Measurements from ENCODE around the gene PROCA1.
"Not testable (repeated sequence)": the region's sequence is repeated elsewhere in the genome, so short reads cannot be mapped to it uniquely, and the experiment has no call there.

PROCA1 gene

GRCh38 chr17:28744104-28744971 is 32.6 kb upstream of the PROCA1 start:
- DNase-seq = peak; percentile 31 to 56 (median 43)

- DNase-seq = peak; percentile 53 to 66 (median 60)
Observed at GRCh38 chr17:28743243-28744103, 31.8 kb upstream of the PROCA1 start, which contains the start of gene TRAF4. TSS of gene TRAF4 (plus strand) at chr17:28744011. CDS start at chr17:28744113, 102 bp downstream.

DNA sequence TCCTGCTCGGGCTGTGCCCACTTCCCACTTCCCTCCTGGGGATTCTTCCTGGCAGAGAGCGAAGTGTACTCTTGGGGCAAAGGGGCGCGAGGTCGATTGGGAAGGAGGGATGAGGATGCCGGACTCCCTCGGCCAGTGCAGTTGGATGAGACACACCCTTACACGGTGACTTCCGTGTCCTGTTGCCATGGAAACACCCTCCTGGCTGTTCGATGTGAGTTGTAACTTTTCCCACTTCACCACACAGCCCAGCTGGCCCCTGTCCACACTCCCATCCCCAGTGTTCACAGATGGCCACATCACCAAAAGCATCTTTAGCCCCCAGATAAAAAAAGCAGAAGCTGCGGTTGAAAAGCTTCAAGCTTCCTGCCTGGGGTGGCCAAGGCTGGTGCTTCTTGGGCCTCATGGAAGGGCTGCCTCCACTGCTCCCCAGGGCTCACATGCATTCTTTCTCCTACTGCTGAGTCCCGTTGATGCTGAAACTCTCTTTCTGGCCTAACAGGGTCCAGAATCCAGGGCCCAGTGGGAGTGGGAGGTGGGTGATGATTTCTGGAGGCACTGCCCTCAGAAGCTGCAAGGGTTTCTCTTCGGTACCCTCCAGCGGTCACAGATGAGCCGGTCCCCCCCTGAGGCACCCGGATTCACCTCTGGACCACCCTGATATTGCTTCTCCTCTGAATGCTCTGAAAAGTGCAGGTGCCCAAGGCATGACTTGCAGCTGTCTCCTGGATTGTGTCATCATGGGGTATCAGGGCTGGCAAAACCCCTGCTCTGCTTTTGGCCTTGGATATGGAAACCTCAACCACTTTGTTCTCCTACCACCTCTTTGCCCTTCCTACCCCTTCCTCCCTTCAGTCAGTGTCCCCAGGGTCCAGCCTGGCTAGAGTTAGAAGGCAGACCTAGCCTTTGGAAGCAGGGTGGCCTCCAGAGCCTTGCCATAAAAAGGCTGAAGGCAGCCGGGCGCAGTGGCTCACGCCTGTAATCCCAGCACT is 30.0 kb upstream of the PROCA1 start:
- DNase-seq = no peak

- no peak for DNase-seq
Observed at GRCh38 chr17:28740406-28741357, 29.0 kb upstream of the PROCA1 start.

DNA sequence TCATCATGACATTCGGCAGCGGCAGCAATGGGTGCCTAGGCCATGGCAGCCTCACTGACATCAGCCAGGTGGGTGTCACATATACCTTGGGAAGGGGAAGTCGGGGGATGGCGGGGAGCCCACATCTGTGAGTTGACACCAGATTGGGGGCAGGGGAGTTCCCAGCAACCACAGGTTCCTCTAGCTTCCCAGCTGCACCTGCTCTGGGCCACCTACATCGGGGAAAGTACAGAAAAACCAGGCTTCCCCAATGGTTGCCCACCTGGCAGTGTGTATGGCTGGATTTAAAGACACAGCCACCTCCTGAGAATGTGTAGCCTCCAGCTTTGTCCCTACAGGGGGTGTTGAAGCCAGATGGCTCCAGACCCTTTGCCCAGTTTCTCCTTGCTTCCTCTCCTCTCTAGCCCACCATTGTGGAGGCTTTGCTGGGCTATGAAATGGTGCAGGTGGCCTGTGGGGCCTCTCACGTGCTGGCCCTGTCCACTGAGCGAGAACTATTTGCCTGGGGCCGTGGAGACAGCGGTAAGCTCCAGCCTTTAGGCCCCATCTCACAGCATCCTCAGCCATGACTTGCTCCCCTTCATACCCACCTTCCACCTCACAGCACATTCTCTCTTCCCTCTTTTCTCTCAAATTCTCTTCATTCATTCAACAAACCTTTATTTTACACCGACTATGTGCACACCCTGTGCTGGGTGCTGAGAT is 27.1 kb upstream of the PROCA1 start:
- DNase-seq = no peak

GRCh38 chr17:28737770-28738679 is 26.3 kb upstream of the PROCA1 start:
- DNase-seq = no peak

DNA sequence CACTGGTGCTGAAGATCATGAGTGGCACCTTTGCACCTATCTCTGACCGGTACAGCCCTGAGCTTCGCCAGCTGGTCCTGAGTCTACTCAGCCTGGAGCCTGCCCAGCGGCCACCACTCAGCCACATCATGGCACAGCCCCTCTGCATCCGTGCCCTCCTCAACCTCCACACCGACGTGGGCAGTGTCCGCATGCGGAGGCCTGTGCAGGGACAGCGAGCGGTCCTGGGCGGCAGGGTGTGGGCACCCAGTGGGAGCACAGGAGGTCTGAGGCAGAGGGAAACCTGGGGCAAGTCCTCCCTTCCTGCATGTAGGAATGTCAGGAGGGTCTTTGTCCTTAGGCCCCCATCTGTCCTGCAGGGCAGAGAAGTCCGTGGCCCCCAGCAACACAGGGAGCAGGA is 25.6 kb upstream of the PROCA1 start:
- no peak for DNase-seq

DNA sequence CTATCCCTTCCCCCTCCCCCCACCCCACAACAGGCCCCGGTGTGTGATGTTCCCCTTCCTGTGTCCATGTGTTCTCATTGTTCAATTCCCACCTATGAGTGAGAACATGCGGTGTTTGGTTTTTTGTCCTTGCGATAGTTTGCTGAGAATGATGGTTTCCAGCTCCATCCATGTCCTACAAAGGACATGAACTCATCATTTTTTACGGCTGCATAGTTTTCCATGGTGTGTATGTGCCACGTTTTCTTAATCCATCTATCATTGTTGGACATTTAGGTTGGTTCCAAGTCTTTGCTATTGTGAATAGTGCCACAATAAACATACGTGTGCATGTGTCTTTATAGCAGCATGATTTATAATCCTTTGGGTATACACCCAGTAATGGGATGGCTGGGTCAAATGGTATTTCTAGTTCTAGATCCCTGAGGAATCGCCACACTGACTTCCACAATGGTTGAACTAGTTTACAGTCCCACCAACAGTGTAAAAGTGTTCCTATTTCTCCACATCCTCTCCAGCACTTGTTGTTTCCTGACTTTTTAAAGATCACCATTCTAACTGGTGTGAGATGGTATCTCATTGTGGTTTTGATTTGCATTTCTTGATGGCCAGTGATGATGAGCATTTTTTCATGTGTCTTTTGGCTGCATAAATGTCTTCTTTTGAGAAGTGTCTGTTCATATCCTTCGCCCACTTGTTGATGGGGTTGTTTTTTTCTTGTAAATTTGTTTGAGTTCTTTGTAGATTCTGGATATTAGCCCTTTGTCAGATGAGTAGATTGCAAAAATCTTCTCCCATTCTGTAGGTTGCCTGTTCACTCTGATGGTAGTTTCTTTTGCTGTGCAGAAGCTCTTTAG is 24.5 kb upstream of the PROCA1 start:
- not testable (repeated sequence) for DNase-seq

DNA sequence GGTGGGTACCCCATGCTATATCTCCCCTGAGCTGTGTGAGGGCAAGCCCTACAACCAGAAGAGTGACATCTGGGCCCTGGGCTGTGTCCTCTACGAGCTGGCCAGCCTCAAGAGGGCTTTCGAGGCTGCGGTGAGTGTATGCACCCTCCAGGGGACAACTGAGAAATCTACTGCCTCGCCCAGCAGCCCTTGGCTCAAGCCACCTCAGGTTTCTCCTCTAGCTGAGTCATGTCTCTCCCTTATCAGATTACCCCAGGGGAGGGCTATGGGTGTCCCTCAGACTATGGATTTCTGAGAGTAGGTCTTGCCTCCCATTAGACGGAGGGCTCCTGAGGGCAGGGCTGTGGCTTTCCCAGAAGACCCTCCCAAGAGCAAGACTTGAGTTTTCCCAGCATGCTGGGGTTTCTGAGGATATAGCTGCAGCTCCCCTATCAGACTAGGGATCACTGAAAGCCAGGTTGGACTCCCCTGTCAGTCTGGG is 23.6 kb upstream of the PROCA1 start:
- no peak for DNase-seq

DNA sequence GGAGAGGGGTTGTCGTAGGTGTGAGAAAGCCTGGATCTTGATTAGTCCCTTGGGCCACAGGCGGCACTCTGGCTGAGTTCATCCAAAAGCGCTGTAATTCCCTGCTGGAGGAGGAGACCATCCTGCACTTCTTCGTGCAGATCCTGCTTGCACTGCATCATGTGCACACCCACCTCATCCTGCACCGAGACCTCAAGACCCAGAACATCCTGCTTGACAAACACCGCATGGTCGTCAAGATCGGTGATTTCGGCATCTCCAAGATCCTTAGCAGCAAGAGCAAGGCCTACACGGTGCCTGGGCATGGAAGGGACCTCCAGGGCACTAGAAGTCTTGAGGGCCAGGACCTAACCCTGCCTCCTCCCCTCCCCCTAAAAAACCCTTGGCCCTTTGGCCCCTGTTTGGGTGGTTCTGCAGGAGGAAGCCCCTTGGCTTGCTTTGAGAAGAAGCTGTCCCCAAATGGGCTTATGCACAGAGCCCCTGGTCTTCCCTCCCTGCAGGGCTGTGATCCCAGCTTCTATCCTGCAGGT is 23.1 kb upstream of the PROCA1 start:
- DNase-seq = no peak

DNA sequence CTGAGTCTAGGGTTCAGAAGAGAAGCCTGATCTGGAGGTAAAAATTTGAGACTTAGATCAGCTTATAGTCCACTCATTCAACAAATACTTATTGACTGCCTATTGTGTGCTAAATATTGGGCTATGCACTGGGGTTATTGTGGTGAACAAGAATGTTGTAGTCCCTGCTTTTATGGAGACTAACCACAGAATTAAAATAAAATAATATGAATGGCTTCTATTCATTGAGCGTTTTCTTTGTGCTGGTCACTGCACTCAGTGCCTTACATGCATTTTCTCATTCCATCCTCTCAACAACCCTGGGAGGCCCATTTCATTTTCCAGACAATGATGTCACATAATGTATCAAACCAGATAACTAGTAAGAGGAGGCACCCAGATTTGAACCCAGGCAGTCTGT is 21.7 kb upstream of the PROCA1 start:
- DNase-seq = no peak

DNA sequence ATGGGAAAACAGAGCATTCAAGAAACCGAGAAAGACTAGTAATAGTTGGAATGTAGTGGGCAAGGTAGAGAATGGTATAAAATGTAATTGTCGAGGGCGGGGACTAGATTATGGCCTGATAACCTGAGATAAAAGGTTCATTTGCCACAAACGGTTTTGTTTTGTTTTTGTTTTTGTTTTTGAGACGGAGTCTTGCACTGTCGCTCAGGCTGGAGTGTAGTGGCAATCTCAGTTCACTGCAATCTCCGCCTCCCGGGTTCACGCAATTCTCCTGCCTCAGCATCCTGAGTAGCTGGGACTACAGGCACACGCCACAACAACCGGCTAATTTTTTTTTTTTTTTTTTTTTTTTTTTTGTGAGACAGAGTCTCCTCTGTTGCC is 18.3 kb upstream of the PROCA1 start:
- DNase-seq = no peak

DNA sequence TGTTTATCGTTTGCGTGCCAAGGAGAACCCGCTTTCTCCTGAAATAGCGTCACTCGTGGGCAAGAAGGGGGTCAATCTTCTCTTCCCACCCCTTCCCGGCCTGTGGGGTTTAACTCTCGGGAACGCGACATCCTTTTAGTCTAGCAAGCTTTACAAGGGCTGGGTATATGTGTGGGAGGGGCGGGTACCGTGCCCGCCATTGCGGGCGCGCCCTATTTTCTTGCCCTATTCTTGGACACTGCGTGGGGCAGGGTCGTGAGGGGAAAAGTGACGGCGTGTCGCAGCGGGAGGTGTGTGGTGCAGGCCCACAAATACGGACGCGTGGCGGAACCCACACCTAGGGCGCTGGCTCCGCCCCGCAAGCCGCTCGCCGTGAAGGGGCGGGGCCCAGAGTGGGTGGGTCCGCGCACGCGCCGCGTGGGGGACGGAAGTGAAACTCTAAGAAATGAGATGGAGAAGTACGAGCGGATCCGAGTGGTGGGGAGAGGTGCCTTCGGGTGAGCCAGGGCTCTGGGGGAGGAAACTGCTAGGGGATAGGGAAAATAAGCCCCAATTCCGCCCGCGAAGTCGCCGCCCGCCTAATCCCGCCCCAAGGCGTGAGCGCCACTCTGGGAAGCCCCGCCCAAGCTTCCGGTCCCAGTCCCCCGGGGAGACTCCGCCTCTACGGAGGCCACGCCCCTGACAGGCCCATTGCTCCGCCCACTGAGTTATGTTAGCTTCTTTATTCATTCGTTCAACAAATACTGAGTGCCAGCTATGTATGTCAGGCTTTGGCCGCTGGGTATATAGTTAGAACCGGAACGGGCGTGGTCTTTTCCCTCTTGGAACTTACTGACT is 16.9 kb upstream of the PROCA1 start, which contains the start of gene NEK8:
TSS of gene NEK8 (plus strand) at position 425 of the 837 bp plus-strand sequence. CDS start at position 451, 26 bp downstream.
- peak; percentile 89 to 98 (median 94) for DNase-seq

GRCh38 chr17:28726627-28727491 is 15.2 kb upstream of the PROCA1 start:
- peak; percentile 76 to 86 (median 82) for DNase-seq

GRCh38 chr17:28726226-28726626 is 14.5 kb upstream of the PROCA1 start, which contains the start of gene TLCD1:
TSS of gene TLCD1 (minus strand) at chr17:28726233. CDS start at chr17:28726097, 136 bp downstream.
- peak; percentile 47 to 67 (median 59) for DNase-seq
